Left forelimb (tissue), 1 donor: ENCODE measurements around the gene SLC16A4.
"Not testable (repeated sequence)": the region's sequence is repeated elsewhere in the genome, so short reads cannot be mapped to it uniquely, and the experiment has no call there.

Experiments used
- DNase-seq: peaks from one replicate; pipeline ENCODE4 v3.0.0-alpha.2; 2018; ENCODE audit warnings: low spot score

Gene SLC16A4

GRCh38 chr1:110390692-110391245 is at the start of gene SLC16A4:
SLC16A4 (minus strand) TSS chr1:110391026; CDS start chr1:110389323, 1,703 bp downstream.
- DNase-seq = no peak

- DNase-seq = not testable (repeated sequence)
These were observed 49.0 kb upstream of the SLC16A4 start for GRCh38 chr1:110439873-110440272.

DNA sequence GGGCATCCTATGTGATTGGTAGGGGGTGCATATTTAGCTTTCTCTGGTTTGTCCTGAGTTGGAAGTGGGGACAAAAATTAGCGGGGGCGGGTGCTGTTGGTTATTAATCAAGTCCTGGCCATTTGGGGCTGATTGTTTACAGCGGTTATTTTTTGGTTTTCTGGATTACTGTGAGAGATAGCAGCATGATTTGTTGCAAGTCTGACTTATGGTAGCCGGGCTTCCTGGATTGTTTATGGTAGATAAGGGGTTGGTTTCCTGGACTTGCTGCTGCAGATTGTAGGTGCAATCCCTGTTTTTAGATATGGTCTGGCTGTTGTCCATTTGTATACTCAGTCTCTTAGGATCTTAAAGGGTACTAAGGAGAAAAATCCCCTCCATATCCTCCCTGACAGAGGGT is 48.1 kb upstream of the SLC16A4 start:
- DNase-seq = no peak

GRCh38 chr1:110437645-110438299 is 46.9 kb upstream of the SLC16A4 start:
- not testable (repeated sequence) for DNase-seq

- no peak for DNase-seq
These were observed 45.8 kb upstream of the SLC16A4 start for GRCh38 chr1:110436635-110437034.

GRCh38 chr1:110434946-110435345 is 44.1 kb upstream of the SLC16A4 start:
- no peak for DNase-seq

- no peak for DNase-seq
These were observed 43.0 kb upstream of the SLC16A4 start for GRCh38 chr1:110433803-110434202.

GRCh38 chr1:110433213-110433612 is 42.4 kb upstream of the SLC16A4 start:
- DNase-seq = no peak

- DNase-seq = no peak
These were observed 40.1 kb upstream of the SLC16A4 start for GRCh38 chr1:110430901-110431300.

DNA sequence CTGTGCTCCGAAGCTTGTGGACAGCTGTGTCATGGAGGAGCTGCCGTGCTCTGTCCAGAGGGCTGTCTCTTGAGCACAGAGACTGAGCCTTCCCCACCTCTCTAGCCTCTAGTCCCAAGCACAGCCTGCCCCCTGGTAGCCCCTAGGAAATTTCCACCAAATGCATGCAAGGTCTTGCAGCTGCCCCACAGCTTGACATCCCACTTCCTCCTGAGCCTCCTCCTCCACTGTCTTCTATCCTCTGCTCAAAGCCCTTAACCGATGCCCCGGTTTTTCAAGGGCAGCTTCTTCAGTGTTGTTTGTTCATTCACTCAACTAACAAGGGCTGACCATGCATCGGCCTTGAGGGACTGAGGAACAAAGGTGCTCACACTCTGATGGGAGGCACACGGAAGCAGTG is 39.5 kb upstream of the SLC16A4 start:
- no peak for DNase-seq

GRCh38 chr1:110428946-110429345 is 38.1 kb upstream of the SLC16A4 start:
- DNase-seq = no peak

- no peak for DNase-seq
These were observed 36.0 kb upstream of the SLC16A4 start for GRCh38 chr1:110426854-110427253.

DNA sequence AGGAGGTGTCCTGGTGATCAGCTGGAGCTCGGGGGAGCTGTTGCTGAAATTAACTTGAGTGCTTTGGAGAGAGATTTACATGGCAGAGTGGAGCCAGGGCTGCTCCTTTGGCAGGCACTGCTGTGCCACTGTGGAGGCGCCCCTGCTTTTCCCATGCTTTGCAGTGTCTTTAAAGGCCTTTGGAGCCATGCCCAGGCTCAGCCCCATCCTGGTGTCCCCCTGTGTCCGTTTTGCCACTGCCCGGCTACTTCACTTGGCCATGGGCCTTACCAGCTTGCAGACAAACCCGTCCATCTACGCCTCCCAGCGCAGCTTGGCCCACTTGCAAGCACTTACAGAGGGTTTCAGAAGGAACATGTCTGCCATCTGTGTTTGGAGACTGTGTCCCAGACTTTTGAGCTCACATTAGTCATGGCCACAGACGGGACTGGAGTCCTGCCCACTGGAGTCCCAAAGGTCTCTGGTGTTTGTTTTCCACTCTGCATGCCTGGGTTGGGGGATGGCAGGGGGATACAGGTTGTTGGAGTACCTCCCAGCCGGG is 34.9 kb upstream of the SLC16A4 start:
- DNase-seq = no peak

- no peak for DNase-seq
These were observed 34.1 kb upstream of the SLC16A4 start for GRCh38 chr1:110424699-110425611.

GRCh38 chr1:110420874-110421793 is 30.3 kb upstream of the SLC16A4 start:
- no peak for DNase-seq

- no peak for DNase-seq
These were observed 29.3 kb upstream of the SLC16A4 start for GRCh38 chr1:110420023-110420662.

DNA sequence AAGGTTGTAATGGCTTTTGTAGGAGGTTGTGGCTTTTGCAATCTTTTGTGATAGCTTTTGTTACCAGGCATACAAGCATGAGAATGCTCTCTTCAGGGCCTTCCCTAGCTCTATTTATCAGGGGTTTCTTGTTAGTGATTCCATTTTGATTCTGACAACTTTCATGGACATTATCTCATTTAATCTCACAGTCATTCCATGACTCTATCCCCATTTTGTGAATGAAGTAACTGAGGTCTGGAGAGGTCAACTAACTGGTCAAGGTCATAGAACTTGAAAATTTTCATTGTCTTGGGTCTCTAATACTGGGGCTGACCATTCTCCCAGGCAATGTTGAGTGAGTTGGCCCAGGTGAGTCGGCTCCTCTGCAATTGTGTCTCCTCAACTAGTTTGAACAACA is 27.9 kb upstream of the SLC16A4 start:
- no peak for DNase-seq

GRCh38 chr1:110413045-110413444 is 22.2 kb upstream of the SLC16A4 start:
- not testable (repeated sequence) for DNase-seq

DNA sequence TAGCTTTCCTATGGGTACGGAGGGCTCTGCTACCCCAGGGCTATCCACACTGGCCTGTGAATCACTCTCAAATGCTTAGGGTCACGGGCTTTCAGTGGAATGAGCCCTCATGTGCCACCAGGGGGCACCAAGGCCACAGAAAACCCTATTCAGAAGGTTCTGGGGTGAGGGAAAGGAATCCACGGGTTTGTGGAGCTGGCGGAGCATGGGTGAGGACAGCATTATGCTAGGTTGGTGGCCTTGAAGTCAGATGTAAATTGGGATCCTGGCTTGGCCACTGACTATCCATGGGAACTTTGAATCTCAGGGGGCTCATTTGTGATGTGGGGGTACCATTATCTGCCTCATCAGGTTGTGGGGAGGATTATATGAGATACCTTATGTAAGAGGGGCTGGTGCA is 21.8 kb upstream of the SLC16A4 start:
- DNase-seq = no peak

GRCh38 chr1:110411173-110411735 is 20.4 kb upstream of the SLC16A4 start:
- DNase-seq = no peak

DNA sequence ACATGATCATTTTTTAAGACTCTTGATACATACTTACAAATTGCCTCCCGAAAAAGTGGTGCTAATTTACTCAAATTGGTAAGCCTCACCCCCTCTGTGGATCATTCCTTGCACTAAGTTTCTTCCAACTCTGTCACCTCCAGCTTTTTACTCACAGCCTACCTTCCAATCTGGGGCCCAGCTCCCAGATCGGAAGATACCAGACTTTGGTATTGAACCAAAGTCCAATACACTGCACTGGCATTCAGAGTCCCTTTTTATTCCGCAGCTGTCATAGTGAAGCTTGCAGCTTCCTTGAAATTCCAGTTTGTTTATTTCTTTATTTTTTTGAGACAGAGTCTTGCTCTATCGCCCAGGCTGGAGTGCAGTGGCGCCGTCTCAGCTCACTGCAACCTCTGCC is 18.5 kb upstream of the SLC16A4 start:
- no peak for DNase-seq
